SK-N-SH (cell line): ENCODE results near the gene COL26A1. TPM values are rescaled to one million over a fixed set of nuclear protein-coding genes. Genes with fewer than 3 reads are reported as not detected.

Experiments
- CTCF ChIA-PET: fragments of 300-600, 350-600 bp; formaldehyde crosslinking; extraction: SDS; loops from one replicate; lab custom pipeline; 2021; lab: Yijun Ruan, JAX
- POLR2A ChIA-PET: fragments of 350-600 bp; sonication (Branson Sonifier 250); formaldehyde crosslinking; extraction: SDS; loops from one replicate; lab custom pipeline; 2020; ENCODE audit warnings: antibody characterized with exemption, inconsistent platforms; lab: Yijun Ruan, JAX
- DNase-seq: peaks from one replicate; pipeline ENCODE4 v3.0.0; 2012
- H2AFZ ChIP-seq: fragments of 200-600 bp; sonication (generic); 2 replicates; pipeline ENCODE4 v1.8.1; 2016; ENCODE audit warnings: antibody characterized with exemption, mild to moderate bottlenecking, low read depth
- H3F3A ChIP-seq: fragments of 200-600 bp; sonication (generic); replicated peaks from 2 replicates; pipeline ENCODE3; 2016; ENCODE audit warnings: antibody characterized with exemption, mild to moderate bottlenecking; ENCODE audit not compliant: insufficient read depth
- H3K27ac ChIP-seq, 2 experiments: fragments of 200-500 bp in 1 of 2; fragments of 200-600 bp in 1 of 2; sonication (Bioruptor generic) in 1 of 2; sonication (generic), shearing (Covaris generic) in 1 of 2; 2 replicates each; pipeline versions ENCODE4 v1.5.1 to v1.6.1; 2014 to 2016; ENCODE audit warnings: low read depth in 2 of 2, inconsistent platforms in 1 of 2, low read length in 1 of 2, mild to moderate bottlenecking in 1 of 2, mixed read lengths in 1 of 2
- H3K27me3 ChIP-seq: fragments of 200-600 bp; sonication (generic), shearing (Covaris generic); 2 replicates; pipeline ENCODE4 v1.6.1; 2016; ENCODE audit warnings: mixed run types; ENCODE audit not compliant: insufficient read depth
- H3K36me3 ChIP-seq, 2 experiments: fragments of 200-500 bp in 1 of 2; fragments of 200-600 bp in 1 of 2; sonication (Bioruptor generic) in 1 of 2; sonication (generic) in 1 of 2; replicated peaks in 1 of 2; 2 replicates each; pipeline versions ENCODE3 to v1.5.1; 2014 to 2016; ENCODE audit warnings: low read length in 1 of 2, mild to moderate bottlenecking in 1 of 2; ENCODE audit not compliant: insufficient read depth in 2 of 2, control insufficient read depth in 1 of 2
- H3K4me1 ChIP-seq, 2 experiments: fragments of 200-500 bp in 1 of 2; fragments of 200-600 bp in 1 of 2; sonication (Bioruptor generic) in 1 of 2; sonication (generic), shearing (Covaris generic) in 1 of 2; 2 replicates each; pipeline versions ENCODE4 v1.5.1 to v1.6.1; 2014 to 2016; ENCODE audit warnings: low read depth in 1 of 2, low read length in 1 of 2, mixed run types in 1 of 2; ENCODE audit not compliant: insufficient read depth in 2 of 2, control insufficient read depth in 1 of 2
- H3K4me2 ChIP-seq: fragments of 200-600 bp; sonication (generic), shearing (Covaris generic); 2 replicates; pipeline ENCODE4 v1.6.1; 2017; ENCODE audit warnings: mixed run types
- H3K4me3 ChIP-seq, 2 experiments: fragments of 200-500 bp in 1 of 2; fragments of 200-600 bp in 1 of 2; sonication (Bioruptor generic) in 1 of 2; sonication (generic), shearing (Covaris generic) in 1 of 2; 2 replicates each; pipeline versions ENCODE4 v1.5.1 to v1.8.1; 2014 to 2016; ENCODE audit warnings: low read depth in 2 of 2, inconsistent platforms in 1 of 2, low read length in 1 of 2, mild to moderate bottlenecking in 1 of 2, mixed read lengths in 1 of 2, moderate library complexity in 1 of 2
- H3K79me2 ChIP-seq: fragments of 200-600 bp; sonication (generic); 2 replicates; pipeline ENCODE4 v1.8.1; 2017; ENCODE audit warnings: mild to moderate bottlenecking; ENCODE audit not compliant: insufficient read depth
- H3K9ac ChIP-seq: fragments of 200-600 bp; sonication (generic); 2 replicates; pipeline ENCODE4 v1.6.1; 2017; ENCODE audit warnings: mixed run types
- H3K9me2 ChIP-seq: fragments of 200-600 bp; sonication (generic); 2 replicates; pipeline ENCODE4 v1.6.1; 2017; ENCODE audit warnings: mixed run types
- H3K9me3 ChIP-seq: fragments of 200-600 bp; sonication (generic); 2 replicates; pipeline ENCODE4 v1.6.1; 2017; ENCODE audit warnings: mixed run types, mild to moderate bottlenecking, moderate library complexity
- H4K20me1 ChIP-seq: fragments of 200-600 bp; sonication (generic); 2 replicates; pipeline ENCODE4 v1.6.1; 2017; ENCODE audit warnings: mild to moderate bottlenecking, mixed run types; ENCODE audit not compliant: insufficient read depth
- CHD2 ChIP-seq: fragments of 150-350 bp; IDR thresholded peaks from 2 replicates; pipeline ENCODE4 v1.6.1; 2018; ENCODE audit warnings: low read length; ENCODE audit not compliant: partially characterized antibody
- CTCF ChIP-seq: fragments of 200-600 bp; sonication (generic); IDR thresholded peaks from 2 replicates; pipeline ENCODE4 v1.6.1; 2017; ENCODE audit warnings: antibody characterized with exemption, mild to moderate bottlenecking, moderate library complexity
- ELF1 ChIP-seq: IDR thresholded peaks from 2 replicates; pipeline ENCODE4 v1.4.0; 2012
- FOSL2 ChIP-seq: IDR thresholded peaks from 2 replicates; pipeline ENCODE4 v1.4.0; 2012; ENCODE audit warnings: low read depth, mild to moderate bottlenecking, moderate library complexity, borderline replicate concordance
- FOXJ3 ChIP-seq: sonication (generic); formaldehyde crosslinking; IDR thresholded peaks from 2 replicates; pipeline ENCODE4 v1.5.1; 2020; ENCODE audit warnings: mild to moderate bottlenecking, missing genetic modification reagents
- IRF3 ChIP-seq: fragments of 150-350 bp; IDR thresholded peaks from 2 replicates; pipeline ENCODE4 v1.6.1; 2016; ENCODE audit warnings: mild to moderate bottlenecking, low read depth, low read length
- JUND ChIP-seq: IDR thresholded peaks from 2 replicates; pipeline ENCODE4 v1.4.0; 2012
- MAX ChIP-seq: IDR thresholded peaks from 2 replicates; pipeline ENCODE4 v1.4.0; 2012; ENCODE audit warnings: low read depth
- MXI1 ChIP-seq: IDR thresholded peaks from 2 replicates; pipeline ENCODE4 v1.6.1; 2012; ENCODE audit warnings: mild to moderate bottlenecking, low read depth, low read length, improper control_type of control experiment
- RAD21 ChIP-seq: IDR thresholded peaks from 2 replicates; pipeline ENCODE4 v1.6.1; 2012; ENCODE audit warnings: mild to moderate bottlenecking, low read length
- REST ChIP-seq: IDR thresholded peaks from 2 replicates; pipeline ENCODE4 v1.6.1; 2012; ENCODE audit warnings: mild to moderate bottlenecking, low read depth, low read length, moderate library complexity
- RFX5 ChIP-seq: IDR thresholded peaks from 2 replicates; pipeline ENCODE4 v1.6.1; 2012; ENCODE audit warnings: mild to moderate bottlenecking, improper control_type of control experiment, low read length
- RXRA ChIP-seq: IDR thresholded peaks from 2 replicates; pipeline ENCODE4 v1.4.0; 2012; ENCODE audit warnings: low read depth, mild to moderate bottlenecking, borderline replicate concordance
- SIN3A ChIP-seq: IDR thresholded peaks from 2 replicates; pipeline ENCODE4 v1.6.1; 2012; ENCODE audit warnings: low read depth, mild to moderate bottlenecking, low read length, moderate library complexity, borderline replicate concordance
- SMC3 ChIP-seq: IDR thresholded peaks from 2 replicates; pipeline ENCODE4 v1.6.1; 2012; ENCODE audit warnings: low read depth, low read length, improper control_type of control experiment
- TCF12 ChIP-seq: IDR thresholded peaks from 2 replicates; pipeline ENCODE4 v1.4.0; 2012
- USF1 ChIP-seq: IDR thresholded peaks from 2 replicates; pipeline ENCODE4 v1.4.0; 2012; ENCODE audit warnings: low read depth, borderline replicate concordance
- YY1 ChIP-seq: IDR thresholded peaks from 2 replicates; pipeline ENCODE4 v1.4.0; 2012; ENCODE audit warnings: low read depth, mild to moderate bottlenecking
- ZBTB33 ChIP-seq: IDR thresholded peaks from 2 replicates; pipeline ENCODE4 v1.4.0; 2012; ENCODE audit warnings: low read depth, borderline replicate concordance
- WGBS: methylation state at CpG from one replicate; pipeline ENCODE4 v1.1.6; 2017; ENCODE audit warnings: low lambda C conversion rate; 5-methylcytosine and 5-hydroxymethylcytosine counted together
- polyA plus RNA-seq, 3 experiments: library from polyadenylated mRNA; depleted of rRNA; stranded (reverse); fragments of >200 nt; gene quantifications; 2 replicates each; pipeline ENCODE4 v1.2.3, GENCODE V29; 2012

COL26A1 gene
- polyA plus RNA-seq, 1 of the 3 experiments (the other 2 are of a cell fraction): 0.05 TPM

GRCh38 chr7:101537935-101538595 lies 175.4 kb downstream of the COL26A1 start:
- Histone ChIP-seq H3K9me3 (no peaks in the 10 kb centered on the region), H3K79me2 (no peaks in the 10 kb centered on the region), H3K9me2 (no peaks in the 10 kb centered on the region), H3K27ac (no peak overlapping the region), H3K36me3 (no peaks in the 10 kb centered on the region), H3K27me3 (no peaks in the 10 kb centered on the region), H4K20me1 (no peaks in the 10 kb centered on the region), H3K4me1 (peaks cover 0 to 18% of the 10 kb centered on the region in 2 experiments; a peak in 1 of 4 replicates), H3K4me2 (no peak overlapping the region), H3F3A (no peaks in the 10 kb centered on the region), H3K9ac (no peak overlapping the region), H3K4me3 (no peak overlapping the region), H2AFZ (no peak overlapping the region)
- ChIA-PET CTCF (interaction anchor here (0.6 to 6.8 kb wide), 38 partner anchors 9 to 734 kb away, joined by 3 to 56 read pairs (median 4); partner anchors contain the start of gene IFT22), POLR2A (no interaction called here)
- WGBS: 89% methylated on average over 17 of the region's 17 CpGs
- DNase-seq: no peak
- no peak for TF ChIP-seq CTCF
- TF ChIP-seq ZBTB33: no peak
- TF ChIP-seq FOXJ3 (CRISPR knock-in tag): no peak
- TF ChIP-seq YY1: no peak
- no peak for TF ChIP-seq RFX5
- TF ChIP-seq MXI1: no peak
- TF ChIP-seq RXRA: no peak
- TF ChIP-seq SMC3: no peak
- TF ChIP-seq TCF12: no peak
- no peak for TF ChIP-seq ELF1
- no peak for TF ChIP-seq MAX
- no peak for TF ChIP-seq CHD2
- no peak for TF ChIP-seq SIN3A
- TF ChIP-seq REST: no peak
- no peak for TF ChIP-seq FOSL2
- TF ChIP-seq JUND: no peak
- no peak for TF ChIP-seq IRF3
- no peak for TF ChIP-seq RAD21
- no peak for TF ChIP-seq USF1
